ENCODE measurements around the gene KIRREL2. TPM values are rescaled to one million over a fixed set of nuclear protein-coding genes. Genes with fewer than 3 reads are reported as not detected.

The KIRREL2 gene
- polyA plus RNA-seq, 6 donors from 2014 or later, result not detected

DNA sequence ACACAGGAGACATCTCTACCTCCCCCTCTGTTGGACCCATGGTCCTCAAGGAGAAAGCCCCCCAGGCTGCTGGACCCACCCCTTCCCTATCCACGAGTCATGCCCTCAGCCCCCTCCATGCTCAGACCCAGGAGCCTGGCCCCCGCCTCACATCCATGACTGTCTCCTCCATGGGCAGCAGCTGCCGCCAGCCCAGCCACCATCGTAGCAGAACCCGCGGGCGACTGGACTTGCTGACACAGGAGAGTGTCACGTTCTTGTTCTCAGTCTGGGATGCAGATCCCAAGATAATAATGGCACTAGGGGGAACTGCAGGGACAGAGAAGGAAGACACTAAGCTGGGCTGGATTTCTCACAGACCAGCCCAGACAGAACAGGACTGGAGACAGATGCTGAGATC, 8.2 kb upstream of the KIRREL2 start:
- no peak overlapping the region for H3K4me3 Mint-ChIP-seq
- H3K9me3 Mint-ChIP-seq, result peaks cover 0 to 15% (median 3%) of the 10 kb centered on the region in 7 donors
- peaks cover 50 to 90% (median 79%) of the 10 kb centered on the region in 3 donors for H3K27me3 Mint-ChIP-seq
- peaks cover 0 to 22% of the 10 kb centered on the region in 2 donors for H3K36me3 Mint-ChIP-seq
- H3K27ac Mint-ChIP-seq, result no peak overlapping the region
- DNase-seq (no peak), ATAC-seq (ENCODE audit: low read depth in 2 of 2) (no peak)
- H3K4me1 Mint-ChIP-seq, result peaks cover 14 to 22% (median 19%) of the 10 kb centered on the region in 3 donors

DNA sequence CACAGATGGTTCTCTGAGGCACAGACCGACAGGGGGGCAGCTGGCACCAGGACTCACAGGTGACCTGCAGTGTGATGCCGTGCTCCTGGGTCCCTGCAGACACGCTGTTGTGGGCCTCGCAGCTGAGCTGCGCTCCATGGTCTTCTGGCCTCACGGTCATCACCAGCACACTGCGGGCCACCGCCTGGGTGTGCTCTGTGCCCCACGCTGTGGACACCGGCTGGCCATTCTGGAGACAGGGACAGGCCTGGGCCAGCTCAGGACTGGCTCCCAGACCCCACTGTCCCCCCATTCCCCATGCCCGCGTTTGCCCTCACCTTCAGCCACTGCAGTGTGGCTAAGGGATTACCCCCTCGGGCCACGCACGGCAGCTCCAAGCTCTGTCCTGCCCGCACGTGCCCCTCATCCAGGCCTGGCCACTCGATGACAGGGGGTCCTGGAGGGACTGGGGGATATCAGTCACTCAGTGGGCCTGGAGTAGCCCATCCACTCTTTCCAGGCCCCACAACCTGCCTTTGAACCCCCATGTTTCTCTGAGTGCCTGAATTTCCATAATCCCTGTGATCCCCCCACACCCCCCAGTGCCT, 7.7 kb upstream of the KIRREL2 start:
- peaks cover 47 to 86% (median 76%) of the 10 kb centered on the region in 3 donors for H3K27me3 Mint-ChIP-seq

DNA sequence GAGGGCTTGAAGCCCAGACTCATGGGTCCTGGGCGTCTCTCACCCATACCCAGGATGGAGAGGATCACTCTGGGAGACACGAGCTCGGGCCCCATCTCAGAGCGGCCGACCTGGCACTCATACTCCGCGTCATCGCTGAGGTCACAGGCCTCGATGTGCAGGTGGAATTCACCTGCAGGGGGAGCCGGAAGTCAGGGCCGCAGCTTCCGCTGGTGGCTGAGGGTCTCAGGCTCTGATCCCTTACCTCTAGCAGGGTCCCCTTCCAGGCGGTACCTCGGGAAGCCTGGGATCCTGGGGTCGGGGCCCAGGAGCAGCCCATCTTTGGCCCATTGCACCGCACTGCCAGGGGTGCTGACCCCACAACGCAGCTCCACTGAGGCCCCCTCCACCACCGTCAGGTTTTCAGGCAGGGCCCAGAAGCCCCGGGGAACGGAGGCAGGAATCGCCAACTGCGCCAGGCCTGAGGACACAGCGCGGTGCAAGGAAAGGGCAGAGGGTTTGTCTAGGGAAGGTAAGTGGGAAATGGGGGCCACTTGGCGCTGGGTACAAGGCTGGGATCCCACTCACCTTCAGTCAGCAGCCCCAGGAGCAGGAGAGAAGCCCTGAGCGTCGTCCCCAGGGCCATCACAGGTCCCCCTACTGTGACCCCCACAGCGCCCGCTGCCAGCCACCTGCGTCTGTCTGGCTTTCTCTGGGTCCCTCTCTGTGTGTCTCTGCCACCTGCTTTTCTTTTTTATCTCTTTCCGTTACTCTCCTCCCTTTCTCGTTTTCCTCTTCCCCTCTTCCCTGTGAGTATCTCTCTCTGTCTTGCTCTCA, 5.3 kb upstream of the KIRREL2 start:
- ATAC-seq (ENCODE audit: low read depth in 2 of 2), result peak; percentile 34 to 54
- peaks cover 0 to 7% (median 0%) of the 10 kb centered on the region in 7 donors for H3K9me3 Mint-ChIP-seq

More for the DNA sequence above, 7.7 kb upstream of the KIRREL2 start:
- DNase-seq (no peak), ATAC-seq (ENCODE audit: low read depth in 2 of 2) (no peak)
- Mint-ChIP-seq H3K9me3 (peaks cover 0 to 15% (median 3%) of the 10 kb centered on the region in 7 donors), H3K36me3 (peaks cover 0 to 22% of the 10 kb centered on the region in 2 donors), H3K4me3 (no peak overlapping the region), H3K27ac (peak overlapping the region in 2 of 6 donors; percentile 43 to 70), H3K4me1 (peaks cover 14 to 20% (median 19%) of the 10 kb centered on the region in 3 donors)

DNA sequence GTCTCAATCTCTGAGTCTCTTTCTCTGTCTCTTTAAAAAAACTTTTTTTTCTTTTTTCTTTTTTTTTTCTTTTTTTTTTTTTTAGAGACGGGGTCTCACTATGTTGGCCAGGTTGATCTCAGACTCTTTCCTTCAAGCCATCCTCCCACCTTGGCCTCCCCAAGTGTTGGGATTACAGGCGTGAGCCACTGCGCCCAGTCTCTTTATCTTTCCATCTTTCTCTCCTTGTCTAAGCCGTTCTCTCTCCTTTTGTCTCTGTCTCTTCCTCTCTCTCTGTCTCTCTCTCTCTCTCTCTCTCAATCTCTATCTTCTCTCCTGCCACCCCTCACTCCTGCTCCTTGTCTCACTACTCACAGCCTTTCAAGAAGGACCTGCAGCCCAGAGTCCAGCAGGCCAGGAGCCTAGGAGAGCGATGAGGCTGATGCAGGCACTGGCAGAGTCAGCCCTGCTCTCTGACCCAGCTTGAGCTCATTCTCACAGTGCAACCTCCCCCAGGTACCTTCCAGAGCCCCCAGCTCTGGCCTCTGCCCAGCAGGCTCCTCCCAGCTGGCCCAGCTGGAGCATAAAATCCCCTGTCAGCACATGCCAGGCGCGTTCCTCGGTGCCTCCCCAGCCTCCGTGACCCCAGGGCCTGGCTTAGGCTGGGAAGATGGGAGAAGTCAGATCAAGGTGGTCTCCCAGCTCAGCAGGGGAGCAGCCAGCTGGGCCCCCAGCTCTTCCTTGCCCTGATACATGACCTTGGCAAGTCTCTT, 4.5 kb upstream of the KIRREL2 start, which contains the start of gene NPHS1:
Gene NPHS1 (minus strand): TSS at position 476 of the 752 bp plus-strand sequence. CDS start 667 bp downstream, outside the sequence.
- DNase-seq, result no peak
- Mint-ChIP-seq H3K36me3 (peaks cover 0 to 8% of the 10 kb centered on the region in 2 donors), H3K9me3 (peaks cover 0 to 5% (median 0%) of the 10 kb centered on the region in 7 donors), H3K27ac (peak within 1 kb of the TSS in 2 of 6 donors; percentile 46 to 85), H3K4me1 (peaks cover 7 to 10% (median 7%) of the 10 kb centered on the region in 3 donors), H3K27me3 (peaks cover 43 to 84% (median 78%) of the 10 kb centered on the region in 3 donors), H3K4me3 (peak within 1 kb of the TSS in 1 of 8 donors; percentile 22)
- ATAC-seq (ENCODE audit: low read depth in 2 of 2), result no peak

More for the DNA sequence above, 5.3 kb upstream of the KIRREL2 start:
- Mint-ChIP-seq H3K4me3 (peak overlapping the region in 1 of 8 donors; percentile 15), H3K36me3 (peaks cover 0 to 8% of the 10 kb centered on the region in 2 donors), H3K27ac (peak overlapping the region in 2 of 6 donors; percentile 65 to 85), H3K27me3 (peaks cover 43 to 85% (median 76%) of the 10 kb centered on the region in 3 donors), H3K4me1 (peaks cover 3 to 7% (median 7%) of the 10 kb centered on the region in 3 donors)
- DNase-seq, result no peak

DNA sequence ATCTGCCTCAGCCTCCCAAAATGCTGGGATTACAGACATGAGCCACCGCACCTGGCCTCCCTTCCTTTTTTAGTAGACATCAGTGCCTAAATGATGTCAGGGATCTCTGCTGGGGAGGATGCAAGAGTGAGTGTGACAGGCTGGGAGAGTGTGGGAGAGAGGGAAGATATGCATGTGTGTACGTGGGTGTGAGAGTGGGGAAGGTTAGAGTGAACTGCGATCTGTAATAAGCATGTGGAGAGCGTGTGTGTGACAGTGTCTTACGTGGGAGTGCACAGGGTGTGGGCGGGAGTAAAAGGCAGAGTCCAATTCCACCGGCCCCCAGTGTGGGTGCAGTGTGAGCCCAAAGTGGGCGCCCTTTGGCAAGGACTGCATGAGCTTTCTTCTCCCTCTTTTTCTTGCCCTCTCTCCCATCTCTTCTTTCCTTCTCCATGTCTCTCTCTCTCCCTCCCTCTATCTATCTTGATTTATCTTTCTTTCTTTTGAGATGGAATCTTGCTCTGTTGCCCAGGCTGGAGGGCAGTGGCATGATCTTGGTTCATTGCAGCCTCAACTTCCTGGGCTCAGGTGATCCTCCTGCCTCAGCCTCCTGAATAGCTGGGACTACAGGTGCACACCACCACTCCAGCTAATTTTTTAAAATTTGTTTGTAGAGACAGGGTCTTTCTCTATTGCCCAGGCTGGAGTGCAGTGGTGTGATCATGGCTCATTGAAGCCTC, 3.5 kb upstream of the KIRREL2 start:
- H3K27me3 Mint-ChIP-seq, result peaks cover 49 to 84% (median 84%) of the 10 kb centered on the region in 3 donors
- H3K27ac Mint-ChIP-seq, result no peak overlapping the region
- no peak for ATAC-seq (ENCODE audit: low read depth in 2 of 2)
- H3K4me3 Mint-ChIP-seq, result peak overlapping the region in 1 of 8 donors; percentile 22
- peaks cover 0 to 8% of the 10 kb centered on the region in 2 donors for H3K36me3 Mint-ChIP-seq
- H3K4me1 Mint-ChIP-seq, result peaks cover 7 to 13% (median 10%) of the 10 kb centered on the region in 3 donors
- H3K9me3 Mint-ChIP-seq, result peaks cover 0 to 5% (median 0%) of the 10 kb centered on the region in 7 donors
- DNase-seq, result no peak

DNA sequence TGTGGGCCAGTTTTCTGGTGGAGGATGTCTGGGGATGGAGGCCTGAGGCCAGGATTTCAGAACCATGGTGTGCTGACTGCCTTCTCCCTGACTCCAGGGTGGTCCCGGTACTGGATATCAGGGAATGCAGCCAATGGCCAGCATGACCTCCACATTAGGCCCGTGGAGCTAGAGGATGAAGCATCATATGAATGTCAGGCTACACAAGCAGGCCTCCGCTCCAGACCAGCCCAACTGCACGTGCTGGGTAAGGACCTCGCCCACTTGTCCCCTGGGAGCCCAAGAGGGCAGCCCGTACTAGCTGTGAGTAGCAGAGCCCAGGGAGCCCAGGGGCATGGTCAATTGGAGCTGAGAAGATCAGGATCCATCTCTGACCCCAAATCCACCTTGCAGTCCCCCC, 1.6 kb downstream of the KIRREL2 start:
- H3K27ac Mint-ChIP-seq, result no peak overlapping the region
- peaks cover 0 to 7% of the 10 kb centered on the region in 2 donors for H3K36me3 Mint-ChIP-seq
- peaks cover 54 to 86% (median 83%) of the 10 kb centered on the region in 3 donors for H3K27me3 Mint-ChIP-seq
- H3K4me1 Mint-ChIP-seq, result peaks cover 14 to 24% (median 17%) of the 10 kb centered on the region in 3 donors
- H3K4me3 Mint-ChIP-seq, result peak overlapping the region in 4 of 8 donors; percentile 37 to 72 (median 54)
- ATAC-seq (ENCODE audit: low read depth in 2 of 2) (no peak), DNase-seq (no peak)
- H3K9me3 Mint-ChIP-seq, result peaks cover 0 to 6% (median 0%) of the 10 kb centered on the region in 7 donors

DNA sequence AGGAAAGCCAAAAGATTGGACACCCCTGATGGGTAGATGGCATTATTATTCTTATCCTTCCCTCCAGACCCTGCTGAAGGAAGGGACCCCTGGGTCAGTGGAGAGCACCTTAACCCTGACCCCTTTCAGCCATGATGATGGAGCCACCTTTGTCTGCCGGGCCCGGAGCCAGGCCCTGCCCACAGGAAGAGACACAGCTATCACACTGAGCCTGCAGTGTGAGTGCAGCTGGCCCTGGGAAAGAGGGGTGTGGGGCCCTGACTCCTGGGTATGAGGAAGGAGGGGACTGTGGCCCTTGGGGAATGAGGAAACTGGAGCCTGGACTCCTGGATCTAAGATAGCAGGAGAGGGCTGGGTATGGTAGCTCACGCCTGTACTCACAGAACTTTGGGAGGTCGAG, 2.7 kb downstream of the KIRREL2 start:
- ATAC-seq (ENCODE audit: low read depth in 2 of 2) (no peak), DNase-seq (no peak)
- Mint-ChIP-seq H3K27me3 (peaks cover 53 to 87% (median 80%) of the 10 kb centered on the region in 3 donors), H3K27ac (no peak overlapping the region), H3K9me3 (peaks cover 0 to 6% (median 0%) of the 10 kb centered on the region in 7 donors), H3K4me3 (no peak overlapping the region), H3K4me1 (peaks cover 14 to 24% (median 17%) of the 10 kb centered on the region in 3 donors), H3K36me3 (peaks cover 0 to 7% of the 10 kb centered on the region in 2 donors)

DNA sequence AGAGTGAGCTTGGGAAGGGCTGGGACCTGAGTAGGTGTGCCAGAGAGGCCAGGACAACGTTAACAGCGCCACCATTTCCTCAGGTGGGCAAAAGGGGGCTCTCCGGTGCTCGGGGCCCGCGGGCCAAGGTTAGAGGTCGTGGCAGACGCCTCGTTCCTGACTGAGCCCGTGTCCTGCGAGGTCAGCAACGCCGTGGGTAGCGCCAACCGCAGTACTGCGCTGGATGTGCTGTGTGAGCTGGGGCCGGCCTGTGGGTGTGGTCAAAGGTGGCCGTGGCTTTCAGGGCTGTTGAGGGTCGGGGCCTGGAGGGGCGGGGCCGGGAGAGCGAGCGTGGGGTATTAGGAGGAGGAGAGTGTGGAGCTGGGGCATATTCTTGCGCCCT, 3.7 kb downstream of the KIRREL2 start:
- H3K27ac Mint-ChIP-seq, result no peak overlapping the region
- peaks cover 0 to 6% (median 0%) of the 10 kb centered on the region in 7 donors for H3K9me3 Mint-ChIP-seq
- ATAC-seq (ENCODE audit: low read depth in 2 of 2) (no peak), DNase-seq (no peak)
- peak overlapping the region in 1 of 8 donors; percentile 44 for H3K4me3 Mint-ChIP-seq
- H3K4me1 Mint-ChIP-seq, result peaks cover 14 to 24% (median 17%) of the 10 kb centered on the region in 3 donors
- H3K27me3 Mint-ChIP-seq, result peaks cover 51 to 87% (median 80%) of the 10 kb centered on the region in 3 donors
- peaks cover 0 to 7% of the 10 kb centered on the region in 2 donors for H3K36me3 Mint-ChIP-seq

DNA sequence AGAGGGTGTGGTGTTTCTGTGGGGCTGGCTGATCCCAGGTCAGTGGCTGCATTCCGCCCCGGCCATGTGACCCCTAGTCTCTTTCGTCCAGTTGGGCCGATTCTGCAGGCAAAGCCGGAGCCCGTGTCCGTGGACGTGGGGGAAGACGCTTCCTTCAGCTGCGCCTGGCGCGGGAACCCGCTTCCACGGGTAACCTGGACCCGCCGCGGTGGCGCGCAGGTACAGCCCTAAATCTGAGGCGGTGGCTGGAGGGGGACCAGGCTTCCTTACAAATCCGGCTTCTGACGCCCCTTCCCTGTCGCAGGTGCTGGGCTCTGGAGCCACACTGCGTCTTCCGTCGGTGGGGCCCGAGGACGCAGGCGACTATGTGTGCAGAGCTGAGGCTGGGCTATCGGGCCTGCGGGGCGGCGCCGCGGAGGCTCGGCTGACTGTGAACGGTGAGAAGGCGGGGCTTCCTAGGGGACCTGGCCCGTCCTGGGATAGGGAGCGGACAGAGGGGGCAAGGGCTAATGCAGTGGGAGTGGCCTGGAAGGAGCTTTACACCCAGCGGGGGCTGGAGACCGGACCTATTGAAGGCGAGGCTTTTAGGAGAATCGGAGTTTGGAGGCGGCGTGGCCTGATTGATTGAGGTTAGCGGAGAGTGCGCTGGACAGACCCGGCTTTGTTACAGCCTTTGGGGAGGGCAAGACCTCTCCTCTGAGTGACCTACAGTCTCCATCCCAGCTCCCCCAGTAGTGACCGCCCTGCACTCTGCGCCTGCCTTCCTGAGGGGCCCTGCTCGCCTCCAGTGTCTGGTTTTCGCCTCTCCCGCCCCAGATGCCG, 4.3 kb downstream of the KIRREL2 start:
- DNase-seq (no peak), ATAC-seq (ENCODE audit: low read depth in 2 of 2) (peak in 1 of 2 donors; percentile 23)
- H3K27ac Mint-ChIP-seq, result no peak overlapping the region
- peaks cover 0 to 6% (median 0%) of the 10 kb centered on the region in 7 donors for H3K9me3 Mint-ChIP-seq
- H3K27me3 Mint-ChIP-seq, result peaks cover 52 to 89% (median 81%) of the 10 kb centered on the region in 3 donors
- peak overlapping the region in 4 of 8 donors; percentile 20 to 61 (median 35) for H3K4me3 Mint-ChIP-seq
- peaks cover 0 to 7% of the 10 kb centered on the region in 2 donors for H3K36me3 Mint-ChIP-seq
- peaks cover 14 to 21% (median 17%) of the 10 kb centered on the region in 3 donors for H3K4me1 Mint-ChIP-seq

DNA sequence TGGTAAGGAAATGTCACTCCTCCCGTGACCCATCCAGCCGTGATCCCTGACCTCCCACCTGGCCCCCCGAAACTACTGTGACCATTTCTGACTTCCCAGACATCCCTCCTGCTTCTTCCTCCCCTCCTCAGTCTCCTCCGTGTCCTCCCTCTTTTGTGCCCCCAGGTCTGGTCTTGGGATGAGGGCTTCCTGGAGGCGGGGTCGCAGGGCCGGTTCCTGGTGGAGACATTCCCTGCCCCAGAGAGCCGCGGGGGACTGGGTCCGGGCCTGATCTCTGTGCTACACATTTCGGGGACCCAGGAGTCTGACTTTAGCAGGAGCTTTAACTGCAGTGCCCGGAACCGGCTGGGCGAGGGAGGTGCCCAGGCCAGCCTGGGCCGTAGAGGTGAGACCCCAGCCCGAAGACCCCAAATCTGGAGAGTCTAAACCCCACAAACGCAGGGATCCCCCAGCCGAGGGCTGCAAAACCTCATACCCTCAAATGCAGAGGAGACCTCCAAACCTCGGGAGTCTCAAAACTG, 5.0 kb downstream of the KIRREL2 start:
- peaks cover 0 to 7% of the 10 kb centered on the region in 2 donors for H3K36me3 Mint-ChIP-seq
- peak overlapping the region in 1 of 6 donors; percentile 25 for H3K27ac Mint-ChIP-seq
- ATAC-seq (ENCODE audit: low read depth in 2 of 2) (no peak), DNase-seq (no peak)
- H3K27me3 Mint-ChIP-seq, result peaks cover 52 to 94% (median 86%) of the 10 kb centered on the region in 3 donors
- H3K4me3 Mint-ChIP-seq, result no peak overlapping the region
- peaks cover 12 to 21% (median 15%) of the 10 kb centered on the region in 3 donors for H3K4me1 Mint-ChIP-seq
- peaks cover 0 to 6% (median 0%) of the 10 kb centered on the region in 7 donors for H3K9me3 Mint-ChIP-seq

DNA sequence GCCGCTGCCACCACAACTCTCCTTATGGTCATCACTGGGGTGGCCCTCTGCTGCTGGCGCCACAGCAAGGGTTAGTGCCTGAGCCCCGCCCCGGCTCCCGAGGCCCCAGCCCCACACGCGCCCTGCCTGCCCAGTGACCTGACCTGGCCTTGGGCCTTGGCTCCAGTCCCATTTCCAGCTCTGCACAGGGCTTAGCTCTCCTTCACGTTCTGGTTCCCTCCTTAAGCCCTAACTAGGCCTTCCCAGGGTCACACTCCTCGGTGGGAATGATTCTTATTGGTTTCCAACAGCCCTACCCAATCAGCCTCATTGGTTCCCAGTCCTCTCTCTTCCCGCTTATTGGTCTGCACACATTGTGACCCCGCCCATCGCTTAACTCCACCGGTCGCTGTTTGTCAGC, 5.8 kb downstream of the KIRREL2 start:
- peaks cover 50 to 94% (median 87%) of the 10 kb centered on the region in 3 donors for H3K27me3 Mint-ChIP-seq
- H3K9me3 Mint-ChIP-seq, result peaks cover 0 to 6% (median 0%) of the 10 kb centered on the region in 7 donors
- no peak overlapping the region for H3K27ac Mint-ChIP-seq
- peaks cover 0 to 7% of the 10 kb centered on the region in 2 donors for H3K36me3 Mint-ChIP-seq
- H3K4me1 Mint-ChIP-seq, result peaks cover 9 to 14% (median 11%) of the 10 kb centered on the region in 3 donors
- no peak for ATAC-seq (ENCODE audit: low read depth in 2 of 2)
- no peak for DNase-seq
- peak overlapping the region in 2 of 8 donors; percentile 33 to 61 for H3K4me3 Mint-ChIP-seq
